Pancreas (tissue), 10 donors: ENCODE measurements around the gene FYN. TPM values are rescaled to one million over a fixed set of nuclear protein-coding genes. Genes with fewer than 3 reads are reported as not detected.

ENCODE experiments used
- ATAC-seq, 4 donors: fragments of 200-7000 bp; cut with Tn5 transposase; one replicate each; pipeline versions ENCODE4 v1.8.0 to v1.9.1; 2020; ENCODE audit warnings: mild to moderate bottlenecking in 4 of 4, moderate library complexity in 4 of 4
- DNase-seq, 6 donors: peaks; one replicate each; pipeline ENCODE4 v3.0.0-alpha.2; 2020
- FAIRE-seq: peaks from 2 replicates; lab custom pipeline; 2012; peaks lifted over from hg19 to GRCh38; lab: Jason Lieb, UNC
- H3K27ac ChIP-seq, 4 donors: fragments of 200-600 bp; sonication (generic); 1 replicate in 3 of 4; 2 replicates in 1 of 4; pipeline versions ENCODE4 v1.5.0 to v1.8.0; 2020
- H3K27me3 ChIP-seq, 4 donors: fragments of 200-600 bp; one replicate each; pipeline ENCODE4 v1.8.0; 2021
- H3K36me3 ChIP-seq, 3 donors: fragments of 200-600 bp; sonication (generic) in 1 of 3; one replicate each; pipeline versions ENCODE4 v1.5.0 to v1.8.0; 2020 to 2021
- H3K4me1 ChIP-seq, 3 donors: fragments of 200-600 bp; one replicate each; pipeline ENCODE4 v1.8.0; 2021
- H3K4me3 ChIP-seq, 4 donors: fragments of 200-600 bp; sonication (generic) in 2 of 4; one replicate each; pipeline versions ENCODE4 v1.5.0 to v1.8.0; 2020 to 2021
- H3K9me3 ChIP-seq, 4 donors: fragments of 200-600 bp; one replicate each; pipeline ENCODE4 v1.8.0; 2021
- CTCF ChIP-seq, 4 donors: fragments of 200-600 bp; sonication (generic) in 3 of 4; IDR thresholded peaks; one replicate each; pipeline versions ENCODE4 v1.5.0 to v1.8.0; 2021; ENCODE audit warnings: antibody characterized with exemption in 4 of 4
- WGBS, 2 donors: extraction: QIAGEN DNeasy Blood & Tissue Kit; methylation state at CpG; one replicate each; pipeline ENCODE4 v1.1.7; 2013; 5-methylcytosine and 5-hydroxymethylcytosine counted together
- intact Hi-C, 3 donors: fragments of 100-400 bp; cut with DNase I; formaldehyde crosslinking; loops; one replicate each; pipeline versions ENCODE4 v1.11.1 to v1.14.2; 2022
- polyA plus RNA-seq, 2 donors: library from polyadenylated mRNA; stranded (reverse); fragments of 200-250 nt; gene quantifications; one replicate each; pipeline ENCODE4 v1.2.3, GENCODE V29; 2013
- total RNA-seq, 6 donors: library from RNA; stranded (reverse); fragmentation: NEBNext Ultra II Directional in 4 of 6; extraction: Animal tissue kit (Norgen Biotek cat#: 25700) in 4 of 6; gene quantifications; one replicate each; pipeline versions ENCODE4 v1.2.1 to v1.2.4, GENCODE V29; 2021 to 2023
- donor health status: healthy with polysubstance abuse.
- donor health status: DM: no; HTN: no; CAD: no; lungs with moderate emphysema.
- donor health status: DM: no; HTN: no; CAD: no.
- donor health status: control.
- donor health status: control.
- donor health status: Bipolar disorder and iron deficiency.
- donor health status: DM: yes; HTN: yes; CAD: no.
- donor health status: DM: no; HTN: no; CAD: no.
- donor health status: DM: no; HTN: no; CAD: no.
- donor health status: DM: yes; HTN: yes; CAD: no.

FYN gene
- total and polyA plus RNA-seq, 8 donors = 6.4 to 21.7 (median 11.9) TPM

GRCh38 chr6:111808493-111808892 lies 64.8 kb downstream of the FYN start:
- ATAC-seq (no peak), DNase-seq (no peak), FAIRE-seq (no peak)
- no peaks in the 10 kb centered on the region for H3K4me1 ChIP-seq
- no peaks in the 10 kb centered on the region for H3K9me3 ChIP-seq
- no peak for TF ChIP-seq CTCF (IDR thresholded peaks at IDR 0.05)
- 68 to 69% methylated on average over 5 of the region's 5 CpGs for WGBS, 2 donors
- H3K27ac ChIP-seq = no peak overlapping the region
- no peaks in the 10 kb centered on the region for H3K36me3 ChIP-seq
- intact Hi-C loops = no loop called here
- H3K4me3 ChIP-seq = no peak overlapping the region
- no peaks in the 10 kb centered on the region for H3K27me3 ChIP-seq

- H3K4me1 ChIP-seq = no peaks in the 10 kb centered on the region
- intact Hi-C loops = no loop called here
- no peaks in the 10 kb centered on the region for H3K36me3 ChIP-seq
- 78 to 86% methylated on average over 9 of the region's 9 CpGs for WGBS, 2 donors
- FAIRE-seq (no peak), ATAC-seq (no peak), DNase-seq (no peak)
- TF ChIP-seq CTCF (IDR thresholded peaks at IDR 0.05) = no peak
- H3K27me3 ChIP-seq = no peaks in the 10 kb centered on the region
- no peak overlapping the region for H3K27ac ChIP-seq
- H3K4me3 ChIP-seq = no peak overlapping the region
- no peaks in the 10 kb centered on the region for H3K9me3 ChIP-seq
Observed at GRCh38 chr6:111806561-111807497, 66.4 kb downstream of the FYN start.

- DNase-seq (no peak), ATAC-seq (no peak), FAIRE-seq (no peak)
- Histone ChIP-seq H3K4me3 (no peak overlapping the region), H3K4me1 (no peaks in the 10 kb centered on the region), H3K9me3 (no peaks in the 10 kb centered on the region), H3K36me3 (no peaks in the 10 kb centered on the region), H3K27me3 (no peaks in the 10 kb centered on the region), H3K27ac (no peak overlapping the region)
- 65 to 78% methylated on average over 5 of the region's 5 CpGs for WGBS, 2 donors
- intact Hi-C loops = no loop called here
- no peak for TF ChIP-seq CTCF (IDR thresholded peaks at IDR 0.05)
Observed at GRCh38 chr6:111806165-111806547, 67.1 kb downstream of the FYN start.

GRCh38 chr6:111805511-111806164 lies 67.6 kb downstream of the FYN start:
- peak in 3 of 4 donors; percentile 8 to 58 (median 26) for ATAC-seq
- H3K27ac ChIP-seq = no peak overlapping the region
- DNase-seq = no peak
- H3K4me1 ChIP-seq = no peaks in the 10 kb centered on the region
- no peaks in the 10 kb centered on the region for H3K27me3 ChIP-seq
- intact Hi-C loops = no loop called here
- no peak for TF ChIP-seq CTCF (IDR thresholded peaks at IDR 0.05)
- H3K4me3 ChIP-seq = no peak overlapping the region
- no peaks in the 10 kb centered on the region for H3K9me3 ChIP-seq
- 63 to 72% methylated on average over 7 of the region's 7 CpGs for WGBS, 2 donors
- no peaks in the 10 kb centered on the region for H3K36me3 ChIP-seq
- no peak for FAIRE-seq
